SJSA1 (cell line): ENCODE results near the gene PEA15. TPM values are rescaled to one million over a fixed set of nuclear protein-coding genes. Genes with fewer than 3 reads are reported as not detected.

Experiments used
- DNase-seq, 2 experiments: peaks; one replicate each; pipeline ENCODE4 v3.0.0-alpha.2; 2015 to 2020; ENCODE audit warnings: low spot score in 2 of 2, low read depth in 1 of 2
- H3K27ac ChIP-seq: fragments of 250-450 bp; sonication (Bioruptor Pico); 2 replicates; pipeline ENCODE4 v1.5.1; 2020; ENCODE audit warnings: mild to moderate bottlenecking, moderate library complexity
- H3K27me3 ChIP-seq: fragments of 250-450 bp; sonication (Bioruptor Pico); replicated peaks from 2 replicates; pipeline ENCODE4 v1.5.1; 2020; ENCODE audit warnings: mild to moderate bottlenecking, moderate library complexity
- H3K36me3 ChIP-seq: fragments of 250-450 bp; sonication (Bioruptor Pico); 2 replicates; pipeline ENCODE4 v1.5.1; 2020; ENCODE audit warnings: mild to moderate bottlenecking
- H3K4me1 ChIP-seq: fragments of 250-450 bp; sonication (Bioruptor Pico); replicated peaks from 2 replicates; pipeline ENCODE4 v1.6.1; 2021; ENCODE audit warnings: mild to moderate bottlenecking
- H3K4me3 ChIP-seq: fragments of 250-450 bp; sonication (Bioruptor Pico); 2 replicates; pipeline ENCODE4 v1.5.1; 2020; ENCODE audit warnings: mild to moderate bottlenecking
- H3K9me3 ChIP-seq: fragments of 250-450 bp; sonication (Bioruptor Pico); replicated peaks from 2 replicates; pipeline ENCODE4 v1.5.1; 2020; ENCODE audit warnings: mild to moderate bottlenecking
- total RNA-seq: library from RNA; depleted of rRNA; stranded (reverse); fragments of >200 nt; shearing (Covaris generic); gene quantifications from 2 replicates; pipeline ENCODE4 v1.2.3, GENCODE V29; 2014

The PEA15 gene
- total RNA-seq, 1 experiment from 2014 or later, result 321 TPM

DNA sequence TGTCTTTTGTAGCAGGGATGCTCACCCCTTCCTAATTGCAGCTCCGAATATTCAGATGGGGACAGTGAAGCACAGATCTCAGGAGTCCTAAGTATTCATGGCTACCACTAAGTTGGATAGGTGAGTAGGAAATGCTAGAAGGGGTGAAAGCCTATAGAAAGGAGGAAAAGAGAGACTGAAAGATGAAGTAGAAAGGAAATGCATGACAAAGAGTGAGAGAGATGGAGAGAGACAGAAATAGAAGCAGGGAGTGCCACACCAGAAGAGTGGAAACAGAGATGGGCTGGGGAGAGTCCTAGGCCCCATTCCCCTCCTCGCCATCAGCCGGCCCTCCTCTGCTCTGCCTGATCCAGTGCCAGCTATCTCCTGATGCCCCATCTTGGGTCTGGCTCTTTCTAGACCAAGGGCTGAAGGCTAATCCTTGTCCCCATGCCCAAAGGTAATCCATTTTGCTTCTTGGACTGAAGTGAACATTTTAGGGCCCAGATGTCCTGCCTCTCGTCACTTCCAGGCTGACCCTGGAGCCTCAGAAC lies 2.0 kb downstream of the PEA15 start:
- Histone ChIP-seq H3K36me3 (peaks cover 67% of the 10 kb centered on the region), H3K4me3 (peak overlapping the region; percentile 99; the same call in 1 of the 2 replicates), H3K4me1 (peaks cover 47% of the 10 kb centered on the region), H3K27me3 (no peaks in the 10 kb centered on the region), H3K27ac (peak overlapping the region; percentile 99), H3K9me3 (0 out of 2 replicates have a peak, but pooled peaks cover 9% of the 10 kb centered on the region)
- no peak for DNase-seq

DNA sequence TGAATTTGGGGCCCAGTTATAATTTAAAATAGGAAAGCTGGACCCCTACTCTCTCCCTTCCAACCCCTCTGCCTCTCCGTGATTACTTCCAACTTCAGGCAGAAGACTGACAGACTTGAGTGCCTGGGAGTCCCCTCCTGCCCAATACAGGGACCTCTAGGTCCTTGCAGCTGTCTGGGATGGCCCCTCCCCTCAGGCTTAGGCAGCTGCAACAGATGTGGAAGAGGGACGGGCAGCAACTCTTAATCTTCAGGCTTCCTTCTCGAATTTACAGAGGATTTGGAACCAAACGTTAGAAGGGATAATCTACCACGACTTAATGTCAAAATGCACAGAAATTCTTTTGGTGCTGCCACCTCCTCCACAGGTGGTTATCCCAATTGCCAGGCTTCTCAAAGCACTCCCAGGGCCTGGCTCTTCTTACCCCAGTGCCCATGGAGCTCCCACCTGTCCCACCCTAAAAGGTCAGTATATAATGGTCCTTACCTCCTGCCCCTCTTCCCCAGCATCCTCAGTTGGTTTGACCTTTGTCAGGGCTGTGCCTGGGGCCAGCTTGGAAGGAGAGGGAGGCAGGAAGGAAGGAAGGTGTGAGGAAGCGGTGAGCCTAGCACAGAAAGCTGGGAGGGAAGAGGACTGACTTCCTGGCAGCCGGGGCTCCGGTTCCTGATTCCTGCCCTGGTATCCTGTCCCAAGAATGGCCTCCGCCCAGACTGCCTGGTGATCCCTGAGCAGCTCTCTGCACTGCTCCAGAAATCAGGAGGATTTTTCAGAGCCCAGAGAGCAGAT lies 2.8 kb downstream of the PEA15 start:
- H3K4me3 ChIP-seq, result no peak overlapping the region
- peaks cover 75% of the 10 kb centered on the region for H3K36me3 ChIP-seq
- peaks cover 47% of the 10 kb centered on the region for H3K4me1 ChIP-seq
- no peaks in the 10 kb centered on the region for H3K27me3 ChIP-seq
- no peak for DNase-seq
- peak overlapping the region; percentile 99; the same call in 1 of the 2 replicates for H3K27ac ChIP-seq
- 0 out of 2 replicates have a peak, but pooled peaks cover 9% of the 10 kb centered on the region for H3K9me3 ChIP-seq

DNA sequence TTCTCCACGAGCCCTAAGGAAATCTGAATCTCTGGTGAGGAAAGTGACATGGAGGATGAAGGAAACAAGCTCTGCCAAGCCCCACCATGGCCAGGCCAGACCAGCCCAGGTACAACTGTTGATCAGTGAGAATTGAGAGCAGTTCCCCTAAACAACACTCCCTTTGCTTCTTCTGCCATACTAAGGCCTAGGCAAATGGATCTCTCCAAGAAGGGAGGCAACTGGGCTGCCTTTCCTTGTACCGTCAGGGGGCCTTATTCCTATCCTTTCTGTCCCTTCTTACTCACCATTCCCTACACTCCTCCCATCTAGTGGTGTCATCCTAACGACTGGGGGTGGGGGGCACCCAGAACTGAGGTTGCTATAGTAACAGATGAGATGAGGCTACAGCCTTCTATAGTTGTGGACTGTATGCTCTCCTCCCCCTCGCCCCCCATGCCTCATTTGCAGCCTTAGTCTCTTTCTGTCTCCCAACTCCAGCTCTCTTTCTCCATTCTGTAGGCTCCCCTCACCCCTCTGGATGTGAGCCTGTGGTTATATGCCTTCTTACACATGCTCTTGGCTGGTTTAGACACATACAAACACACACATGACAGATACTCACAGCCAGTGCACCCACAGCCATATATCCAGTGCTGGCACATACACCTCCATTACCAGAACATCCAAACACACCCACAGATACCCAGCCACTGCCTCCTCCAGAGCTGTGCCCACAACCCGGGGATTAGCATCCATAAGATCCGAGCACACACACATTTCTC lies 3.6 kb downstream of the PEA15 start:
- Histone ChIP-seq H3K4me1 (peaks cover 47% of the 10 kb centered on the region), H3K27me3 (no peaks in the 10 kb centered on the region), H3K27ac (no peak overlapping the region), H3K9me3 (0 out of 2 replicates have a peak, but pooled peaks cover 9% of the 10 kb centered on the region), H3K4me3 (no peak overlapping the region), H3K36me3 (peaks cover 81% of the 10 kb centered on the region)
- no peak for DNase-seq

DNA sequence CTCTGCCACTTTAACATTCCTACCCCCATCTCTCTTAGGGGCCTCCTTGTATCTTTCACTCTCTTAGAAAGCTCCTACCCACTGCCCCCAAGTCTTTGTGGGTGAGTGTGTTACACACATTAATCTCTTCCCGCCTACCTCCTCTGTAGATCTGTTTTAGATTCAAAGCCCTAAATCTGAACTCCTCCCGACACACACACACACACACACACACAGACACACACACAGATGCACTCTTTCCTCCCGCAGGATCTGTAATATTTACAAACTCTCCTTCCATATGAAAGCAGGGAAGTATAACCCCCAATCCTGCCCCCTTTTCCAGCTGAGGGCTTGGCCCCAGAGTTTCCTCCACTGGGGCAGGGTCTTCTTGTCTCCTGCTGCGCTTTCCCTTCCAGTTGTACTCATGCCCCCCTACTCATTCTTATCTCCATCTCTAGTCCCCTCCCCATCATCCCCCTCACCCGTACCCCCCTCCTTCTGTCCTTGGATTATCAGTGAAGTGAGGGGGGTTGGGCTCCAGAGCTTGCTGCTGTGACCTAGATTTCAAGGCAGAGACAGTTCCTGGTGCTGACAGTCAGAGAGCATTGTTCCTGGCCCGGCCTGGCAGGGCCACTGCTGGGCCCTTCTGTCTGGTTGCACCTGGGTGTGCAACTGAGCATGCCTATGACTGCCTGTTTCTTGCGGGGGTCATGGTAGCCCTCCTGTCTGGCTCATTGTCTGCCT lies 4.3 kb downstream of the PEA15 start:
- H3K27ac ChIP-seq, result no peak overlapping the region
- no peaks in the 10 kb centered on the region for H3K27me3 ChIP-seq
- 0 out of 2 replicates have a peak, but pooled peaks cover 9% of the 10 kb centered on the region for H3K9me3 ChIP-seq
- peaks cover 48% of the 10 kb centered on the region for H3K4me1 ChIP-seq
- H3K4me3 ChIP-seq, result no peak overlapping the region
- H3K36me3 ChIP-seq, result peaks cover 88% of the 10 kb centered on the region
- DNase-seq, result no peak

DNA sequence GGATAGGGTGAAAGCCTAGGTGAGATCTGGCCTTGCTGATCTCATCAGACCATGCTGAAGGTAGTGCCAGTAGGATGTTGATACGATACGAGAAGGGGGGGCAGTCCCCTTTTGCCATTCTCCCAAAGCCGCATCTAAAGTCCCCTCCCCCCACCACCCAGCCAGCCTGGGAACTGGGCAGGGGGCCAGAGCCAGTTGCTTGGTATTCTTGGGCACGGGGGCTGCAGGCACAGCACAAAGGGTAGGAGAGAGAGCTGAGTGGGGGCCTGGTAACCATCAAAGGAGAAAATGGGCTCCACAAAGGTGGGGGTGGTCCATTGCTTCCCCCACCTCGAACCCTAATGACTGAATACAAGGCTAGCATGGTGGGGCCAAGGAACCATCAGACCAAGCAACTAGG lies 5.4 kb downstream of the PEA15 start:
- Histone ChIP-seq H3K27ac (no peak overlapping the region), H3K4me1 (peaks cover 42% of the 10 kb centered on the region), H3K36me3 (peaks cover 95% of the 10 kb centered on the region), H3K4me3 (no peak overlapping the region), H3K9me3 (0 out of 2 replicates have a peak, but pooled peaks cover 6% of the 10 kb centered on the region), H3K27me3 (no peaks in the 10 kb centered on the region)
- no peak for DNase-seq

DNA sequence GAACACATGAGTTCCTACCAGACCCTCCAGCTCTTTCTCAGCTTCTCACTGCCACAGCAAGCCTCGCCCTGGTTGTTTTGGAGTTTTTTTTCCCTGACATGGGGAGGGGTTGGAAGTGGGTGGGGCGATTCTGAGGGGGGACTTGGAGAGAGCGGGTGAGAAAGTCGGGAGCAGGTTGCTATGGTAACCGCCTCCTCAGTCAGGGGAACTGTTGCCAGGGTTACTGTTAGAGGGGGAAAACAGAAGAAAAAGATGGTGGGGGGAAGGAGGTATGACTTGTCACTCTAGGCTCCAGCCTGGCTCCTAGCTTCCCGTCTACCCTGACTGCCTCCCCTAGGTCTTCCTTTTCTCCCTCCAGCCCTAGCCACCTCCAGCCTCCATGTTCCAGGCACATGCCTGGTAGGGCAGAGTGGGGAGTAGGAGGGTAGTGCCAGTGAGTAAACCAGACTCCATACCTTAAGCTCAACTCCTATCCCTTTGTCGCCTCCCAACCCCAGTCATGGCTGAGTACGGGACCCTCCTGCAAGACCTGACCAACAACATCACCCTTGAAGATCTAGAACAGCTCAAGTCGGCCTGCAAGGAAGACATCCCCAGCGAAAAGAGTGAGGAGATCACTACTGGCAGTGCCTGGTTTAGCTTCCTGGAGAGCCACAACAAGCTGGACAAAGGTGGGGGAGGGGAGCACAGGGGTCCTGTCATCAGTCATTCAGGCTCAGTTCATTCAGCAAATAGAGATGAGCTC lies 6.0 kb downstream of the PEA15 start:
- H3K27me3 ChIP-seq, result no peaks in the 10 kb centered on the region
- H3K27ac ChIP-seq, result no peak overlapping the region
- H3K9me3 ChIP-seq, result 0 out of 2 replicates have a peak, but pooled peaks cover 5% of the 10 kb centered on the region
- peaks cover 95% of the 10 kb centered on the region for H3K36me3 ChIP-seq
- no peak for DNase-seq
- H3K4me3 ChIP-seq, result no peak overlapping the region
- peaks cover 43% of the 10 kb centered on the region for H3K4me1 ChIP-seq

DNA sequence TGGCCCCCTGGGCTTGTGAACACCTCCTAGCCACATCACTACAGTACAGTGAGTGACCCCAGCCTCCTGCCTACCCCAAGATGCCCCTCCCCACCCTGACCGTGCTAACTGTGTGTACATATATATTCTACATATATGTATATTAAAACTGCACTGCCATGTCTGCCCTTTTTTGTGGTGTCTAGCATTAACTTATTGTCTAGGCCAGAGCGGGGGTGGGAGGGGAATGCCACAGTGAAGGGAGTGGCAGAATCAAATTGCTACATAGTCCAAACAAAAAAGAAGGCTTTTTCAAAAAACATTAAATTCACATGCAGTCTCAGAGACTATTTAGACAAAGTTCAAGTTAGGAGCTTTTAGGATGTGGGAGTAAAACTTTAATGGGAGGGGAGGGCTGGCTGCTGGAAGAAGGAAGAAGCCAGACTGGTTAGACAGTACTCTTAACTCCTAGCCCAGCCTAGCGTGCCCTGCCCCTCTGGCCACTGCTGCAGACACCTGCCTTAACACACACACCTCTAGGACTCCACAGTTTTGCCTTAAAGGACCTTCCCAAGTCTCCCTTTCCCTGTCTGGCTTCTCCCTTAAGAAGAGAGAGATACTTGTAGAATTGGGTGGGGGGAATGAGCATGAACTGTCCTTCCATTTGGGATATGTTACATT lies 9.4 kb downstream of the PEA15 start:
- H3K27ac ChIP-seq, result no peak overlapping the region
- H3K36me3 ChIP-seq, result peaks cover 99% of the 10 kb centered on the region
- DNase-seq, result no peak
- H3K4me1 ChIP-seq, result peaks cover 42% of the 10 kb centered on the region
- 0 out of 2 replicates have a peak, but pooled peaks cover 5% of the 10 kb centered on the region for H3K9me3 ChIP-seq
- no peaks in the 10 kb centered on the region for H3K27me3 ChIP-seq
- no peak overlapping the region for H3K4me3 ChIP-seq

DNA sequence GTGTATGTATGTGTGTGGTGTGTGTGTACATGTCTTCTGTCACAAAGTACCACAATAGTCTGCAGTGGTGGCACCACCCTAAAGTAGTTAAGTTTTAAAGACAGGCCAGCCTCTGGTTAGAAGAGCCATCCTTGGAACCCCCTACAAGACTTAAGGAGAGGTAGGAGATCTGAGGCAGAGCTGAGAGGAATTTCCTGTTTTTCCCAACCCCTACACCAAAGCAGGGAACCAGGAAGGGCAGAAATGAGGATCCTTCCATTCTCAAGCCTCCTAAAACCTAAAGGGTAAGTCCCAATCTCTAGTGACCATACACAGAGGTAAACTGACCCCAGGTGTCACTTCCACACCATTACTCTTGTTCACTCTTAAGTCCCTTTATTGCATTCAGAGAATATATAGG lies 11.1 kb downstream of the PEA15 start:
- Histone ChIP-seq H3K27me3 (no peaks in the 10 kb centered on the region), H3K4me1 (peaks cover 44% of the 10 kb centered on the region), H3K36me3 (peaks cover 99% of the 10 kb centered on the region), H3K9me3 (no peaks in the 10 kb centered on the region), H3K4me3 (no peak overlapping the region), H3K27ac (no peak overlapping the region)
- DNase-seq, result no peak

DNA sequence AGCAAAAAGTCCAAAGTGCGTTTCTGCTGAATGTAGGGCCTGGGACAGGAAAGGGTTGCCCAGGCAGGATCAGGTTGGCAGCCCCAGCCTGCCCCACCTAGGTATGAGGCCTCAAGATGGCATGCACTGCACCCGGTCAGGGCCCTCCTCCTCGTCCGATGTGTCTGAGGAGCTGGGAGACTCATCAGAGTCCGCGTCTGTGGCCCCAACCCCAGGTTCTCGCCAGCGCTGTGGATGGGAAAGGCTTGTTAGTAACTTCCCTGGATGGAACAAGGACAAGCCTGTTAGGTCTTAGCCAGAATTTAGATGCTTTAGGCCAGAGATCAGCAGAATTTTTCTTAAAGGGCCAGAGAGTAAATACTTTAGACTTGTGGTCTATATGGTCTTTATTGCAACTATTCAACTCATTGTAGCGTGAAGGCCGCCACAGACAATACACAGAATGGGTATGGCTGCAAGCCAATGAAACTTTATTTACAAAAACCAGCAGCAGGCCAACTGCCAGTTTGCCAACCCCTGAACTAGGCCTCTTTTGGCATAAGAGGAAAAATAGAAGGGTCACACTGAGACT lies 12.4 kb downstream of the PEA15 start:
- Histone ChIP-seq H3K36me3 (peaks cover 99% of the 10 kb centered on the region), H3K4me3 (no peak overlapping the region), H3K27me3 (no peaks in the 10 kb centered on the region), H3K9me3 (no peaks in the 10 kb centered on the region), H3K4me1 (peaks cover 44% of the 10 kb centered on the region), H3K27ac (peak overlapping the region; percentile 5)
- peak in 1 of 2 experiments; percentile 56 for DNase-seq

DNA sequence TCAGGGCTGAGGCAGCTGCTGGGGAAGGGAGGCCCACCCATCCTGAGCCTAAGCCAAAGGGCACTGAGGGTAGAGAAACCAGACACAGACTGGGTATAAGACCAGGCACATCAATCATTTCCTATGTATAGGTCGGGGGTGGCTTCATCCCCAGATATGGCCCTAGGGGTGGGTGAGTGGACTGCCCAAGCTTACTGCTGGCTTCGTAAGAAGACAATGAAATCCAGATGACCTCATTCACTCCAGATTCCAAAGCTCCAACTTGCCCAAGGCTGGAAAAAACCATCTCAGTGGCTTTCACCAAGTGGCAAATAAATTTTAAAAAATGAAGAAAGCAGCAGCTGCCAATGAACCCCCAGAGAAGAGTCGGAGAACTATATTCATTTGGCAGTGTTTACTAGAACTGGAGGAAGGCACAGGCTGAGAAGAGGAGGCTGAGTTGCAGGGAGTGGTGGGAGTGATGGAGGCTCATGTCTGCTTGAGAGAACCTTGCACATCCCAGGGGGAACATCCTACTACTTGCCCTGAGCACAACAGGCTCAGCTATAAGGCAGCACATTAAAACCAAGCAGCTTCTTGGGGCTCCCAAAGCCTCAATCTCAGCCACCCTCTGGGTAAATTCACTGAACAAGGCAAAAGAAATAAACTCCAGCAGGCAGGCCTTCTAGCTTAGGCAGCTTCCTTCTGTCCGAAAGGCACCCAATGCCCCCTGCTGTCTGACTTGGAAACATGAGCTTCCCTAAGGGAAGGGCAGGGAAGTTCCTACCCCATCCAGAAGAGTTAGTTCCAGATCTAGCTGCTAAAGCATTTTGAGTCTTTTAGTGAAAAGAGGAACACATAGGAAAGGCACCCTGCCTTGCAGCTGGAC lies 14.1 kb downstream of the PEA15 start:
- peak overlapping the region; percentile 68 for H3K27ac ChIP-seq
- H3K9me3 ChIP-seq, result no peaks in the 10 kb centered on the region
- peaks cover 42% of the 10 kb centered on the region for H3K4me1 ChIP-seq
- no peak overlapping the region for H3K4me3 ChIP-seq
- H3K27me3 ChIP-seq, result no peaks in the 10 kb centered on the region
- DNase-seq, result peak; percentile 73 to 74
- H3K36me3 ChIP-seq, result peaks cover 100% of the 10 kb centered on the region

DNA sequence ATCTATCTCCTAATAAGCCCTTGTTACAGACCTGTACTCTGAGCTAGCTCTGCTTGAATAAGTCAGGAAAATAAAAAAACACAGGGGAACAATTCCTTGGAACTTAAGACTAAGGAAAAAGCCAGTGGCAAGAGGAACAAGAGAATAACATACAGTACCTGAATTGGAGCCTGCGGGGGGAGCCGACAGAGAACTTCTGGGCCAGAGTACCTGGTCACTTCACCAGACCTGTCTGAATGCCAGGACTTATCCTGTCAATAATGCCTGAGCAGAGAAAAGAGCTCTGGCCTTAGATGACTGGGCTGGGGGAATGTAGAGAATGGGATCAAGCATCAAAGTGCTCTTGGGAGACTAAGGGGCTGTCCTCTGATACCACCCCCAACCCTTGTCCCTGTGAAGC lies 15.1 kb downstream of the PEA15 start:
- no peak for DNase-seq
- Histone ChIP-seq H3K27me3 (no peaks in the 10 kb centered on the region), H3K27ac (no peak overlapping the region), H3K4me3 (no peak overlapping the region), H3K9me3 (no peaks in the 10 kb centered on the region), H3K36me3 (peaks cover 100% of the 10 kb centered on the region), H3K4me1 (peaks cover 42% of the 10 kb centered on the region)
